SK-N-SH (cell line): ENCODE measurements around the gene OSGEP.

Source experiments
- EP300 ChIP-seq, 2 experiments: IDR thresholded peaks; 2 replicates each; pipeline versions ENCODE4 v1.4.0 to v1.6.1; 2012; ENCODE audit warnings: borderline replicate concordance in 1 of 2, low read depth in 1 of 2, low read length in 1 of 2
- FOXJ3 ChIP-seq: sonication (generic); formaldehyde crosslinking; IDR thresholded peaks from 2 replicates; pipeline ENCODE4 v1.5.1; 2020; ENCODE audit warnings: mild to moderate bottlenecking, missing genetic modification reagents
- NFIC ChIP-seq: IDR thresholded peaks from 2 replicates; pipeline ENCODE4 v1.4.0; 2012; ENCODE audit warnings: borderline replicate concordance
- RAD21 ChIP-seq: IDR thresholded peaks from 2 replicates; pipeline ENCODE4 v1.6.1; 2012; ENCODE audit warnings: mild to moderate bottlenecking, low read length
- RCOR1 ChIP-seq: fragments of 150-350 bp; IDR thresholded peaks from 2 replicates; pipeline ENCODE4 v1.6.1; 2017; ENCODE audit warnings: antibody characterized with exemption, low read length
- RFX5 ChIP-seq: IDR thresholded peaks from 2 replicates; pipeline ENCODE4 v1.6.1; 2012; ENCODE audit warnings: mild to moderate bottlenecking, improper control_type of control experiment, low read length
- YY1 ChIP-seq: IDR thresholded peaks from 2 replicates; pipeline ENCODE4 v1.4.0; 2012; ENCODE audit warnings: low read depth, mild to moderate bottlenecking
- TF ChIP-seq, protein P1 (sequence below): fragments of 200-600 bp; sonication (generic); IDR thresholded peaks from 2 replicates; pipeline ENCODE4 v1.6.1; 2017; ENCODE audit warnings: antibody characterized with exemption, mild to moderate bottlenecking, moderate library complexity
- TF ChIP-seq, protein P2 (sequence below): fragments of 150-350 bp; IDR thresholded peaks from 2 replicates; pipeline ENCODE4 v1.6.1; 2016; ENCODE audit warnings: mild to moderate bottlenecking, low read depth, low read length

DNA sequence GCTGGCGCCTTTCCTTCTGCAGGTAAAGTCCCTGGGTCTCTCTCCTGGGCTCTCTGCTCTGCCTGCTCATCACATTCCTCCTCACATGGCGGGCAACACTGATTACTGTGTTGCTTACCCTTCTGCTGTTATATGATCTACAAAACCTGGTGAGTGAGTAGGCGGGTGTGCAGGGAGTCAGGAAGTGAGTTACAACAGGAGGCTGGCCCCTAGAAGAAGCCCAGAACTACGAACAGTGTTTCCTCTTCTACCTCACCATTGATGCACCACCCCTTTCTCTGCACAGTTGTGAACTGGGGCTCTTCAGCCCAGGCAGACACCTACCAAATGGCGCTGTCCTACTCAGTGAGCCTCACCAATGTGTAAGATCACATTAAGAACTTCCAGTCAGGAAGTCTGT is 13.7 kb downstream of the OSGEP start:
- TF ChIP-seq YY1 (no peak), RAD21 (no peak), NFIC (no peak), RCOR1 (no peak), FOXJ3 (no peak), EP300 (IDR thresholded peaks at IDR 0.05; ENCODE audit: borderline replicate concordance in 1 of 2, low read depth in 1 of 2, low read length in 1 of 2) (no peak), RFX5 (no peak)
- TF ChIP-seq, protein P1, sequence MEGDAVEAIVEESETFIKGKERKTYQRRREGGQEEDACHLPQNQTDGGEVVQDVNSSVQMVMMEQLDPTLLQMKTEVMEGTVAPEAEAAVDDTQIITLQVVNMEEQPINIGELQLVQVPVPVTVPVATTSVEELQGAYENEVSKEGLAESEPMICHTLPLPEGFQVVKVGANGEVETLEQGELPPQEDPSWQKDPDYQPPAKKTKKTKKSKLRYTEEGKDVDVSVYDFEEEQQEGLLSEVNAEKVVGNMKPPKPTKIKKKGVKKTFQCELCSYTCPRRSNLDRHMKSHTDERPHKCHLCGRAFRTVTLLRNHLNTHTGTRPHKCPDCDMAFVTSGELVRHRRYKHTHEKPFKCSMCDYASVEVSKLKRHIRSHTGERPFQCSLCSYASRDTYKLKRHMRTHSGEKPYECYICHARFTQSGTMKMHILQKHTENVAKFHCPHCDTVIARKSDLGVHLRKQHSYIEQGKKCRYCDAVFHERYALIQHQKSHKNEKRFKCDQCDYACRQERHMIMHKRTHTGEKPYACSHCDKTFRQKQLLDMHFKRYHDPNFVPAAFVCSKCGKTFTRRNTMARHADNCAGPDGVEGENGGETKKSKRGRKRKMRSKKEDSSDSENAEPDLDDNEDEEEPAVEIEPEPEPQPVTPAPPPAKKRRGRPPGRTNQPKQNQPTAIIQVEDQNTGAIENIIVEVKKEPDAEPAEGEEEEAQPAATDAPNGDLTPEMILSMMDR = no peak
- TF ChIP-seq, protein P2, sequence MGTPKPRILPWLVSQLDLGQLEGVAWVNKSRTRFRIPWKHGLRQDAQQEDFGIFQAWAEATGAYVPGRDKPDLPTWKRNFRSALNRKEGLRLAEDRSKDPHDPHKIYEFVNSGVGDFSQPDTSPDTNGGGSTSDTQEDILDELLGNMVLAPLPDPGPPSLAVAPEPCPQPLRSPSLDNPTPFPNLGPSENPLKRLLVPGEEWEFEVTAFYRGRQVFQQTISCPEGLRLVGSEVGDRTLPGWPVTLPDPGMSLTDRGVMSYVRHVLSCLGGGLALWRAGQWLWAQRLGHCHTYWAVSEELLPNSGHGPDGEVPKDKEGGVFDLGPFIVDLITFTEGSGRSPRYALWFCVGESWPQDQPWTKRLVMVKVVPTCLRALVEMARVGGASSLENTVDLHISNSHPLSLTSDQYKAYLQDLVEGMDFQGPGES = no peak
